Activated CD4-positive, alpha-beta T cell treated with anti-CD3 and anti-CD28 coated beads, Interleukin-10, Interleukin-2, amounts not matched to agents 100 ng/mL and 50 ng/mL, durations not matched to agents 16 hours and 8 hours (primary cell): ENCODE measurements around the gene MOK.
A peak's percentile ranks its signal among the peaks of the same experiment; 100 is the strongest.
"Not testable (repeated sequence)": the region's sequence is repeated elsewhere in the genome, so short reads cannot be mapped to it uniquely, and the experiment has no call there.

Source experiments
- DNase-seq: peaks from one replicate; pipeline ENCODE4 v3.0.0-alpha.2; 2020

MOK gene

DNA sequence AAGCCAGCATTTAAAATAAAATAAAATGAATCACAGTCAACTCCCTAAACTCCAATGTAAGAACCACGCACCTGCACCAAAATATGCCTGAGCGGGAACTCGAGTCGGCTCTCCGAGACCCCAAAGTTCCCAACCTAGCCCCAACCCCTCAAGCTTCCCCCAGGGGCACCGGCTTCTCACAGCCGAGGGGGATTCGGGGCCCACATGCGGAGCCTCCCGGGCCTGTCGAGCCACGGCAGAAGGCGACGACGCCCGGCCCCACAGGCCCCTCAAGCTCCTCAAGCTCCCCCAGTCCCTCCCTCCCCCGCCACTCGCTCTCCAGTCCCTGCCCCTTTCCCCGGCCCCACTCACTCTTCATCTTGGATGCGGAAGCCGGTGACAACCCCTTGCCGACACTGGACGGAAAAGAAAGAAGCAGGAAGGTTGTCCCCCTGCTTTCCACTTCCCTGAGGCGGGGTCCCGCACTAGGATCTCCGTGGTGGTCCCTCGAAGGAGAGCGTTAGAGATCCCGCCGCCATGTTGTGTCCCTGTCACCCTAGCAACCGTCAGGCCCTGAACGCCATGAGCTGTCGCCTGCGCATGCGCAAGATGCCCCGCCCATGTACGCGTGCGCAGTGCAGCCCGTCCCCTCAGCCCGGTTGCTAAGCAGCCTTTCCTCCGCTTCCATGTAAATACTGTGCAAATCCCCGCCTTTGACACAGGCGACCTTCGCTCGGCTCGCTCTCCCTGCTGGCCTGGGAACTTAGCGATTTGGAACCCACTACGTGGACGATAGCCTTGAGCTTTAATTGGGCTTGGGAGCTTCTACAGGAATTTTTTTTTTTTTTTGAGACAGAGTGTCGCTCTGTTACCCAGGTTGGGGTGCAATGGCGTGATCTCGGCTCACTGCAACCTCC lies at the start of gene MOK:
Gene MOK, minus strand, starts transcription at position 554 of the 896 bp plus-strand sequence. Its CDS starts 196 bp downstream, at position 358.
- peak; percentile 98 for DNase-seq

DNA sequence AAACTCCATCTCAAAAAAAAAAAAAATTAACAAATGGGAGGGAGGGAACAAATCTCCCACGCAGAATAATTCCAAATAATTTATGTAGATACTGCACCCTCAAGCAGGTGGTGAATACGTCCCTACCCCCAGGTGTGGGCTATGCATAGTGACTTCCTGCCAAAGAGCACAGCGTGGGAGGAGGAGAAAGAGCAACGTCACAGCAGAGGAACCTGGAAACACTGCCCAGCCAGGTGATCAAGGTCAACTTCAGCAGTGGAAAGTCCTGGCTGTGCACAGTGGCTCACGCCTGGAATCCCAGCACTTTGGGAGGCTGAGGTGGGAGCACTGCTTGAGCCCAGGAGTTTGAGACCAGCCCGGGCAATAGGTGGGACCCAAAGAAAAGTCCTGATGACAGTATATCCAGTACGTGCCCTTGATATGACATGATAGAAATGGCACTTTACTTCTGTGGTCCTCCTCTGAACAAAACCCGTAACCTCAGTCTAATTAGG lies 48.2 kb upstream of the MOK start:
- DNase-seq: no peak

DNA sequence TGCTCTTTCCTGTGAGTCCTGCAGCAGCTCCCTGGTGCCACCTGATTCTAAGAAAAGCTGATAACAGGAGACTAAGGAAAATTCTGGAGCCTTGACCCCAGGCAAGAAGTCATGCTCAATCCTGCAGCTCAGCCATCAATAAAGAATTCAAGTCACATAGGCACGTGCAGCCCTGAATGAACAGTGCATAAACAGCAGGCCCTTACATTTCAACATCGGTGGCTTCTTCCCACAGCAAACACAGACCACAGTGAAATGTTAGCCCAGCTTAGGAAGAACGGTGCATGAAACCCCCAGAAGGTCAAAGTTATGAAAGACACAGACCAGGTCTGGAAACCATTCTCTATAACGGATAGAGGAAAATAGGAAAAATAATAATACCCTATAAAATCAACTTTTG lies 47.2 kb upstream of the MOK start:
- DNase-seq: no peak

DNA sequence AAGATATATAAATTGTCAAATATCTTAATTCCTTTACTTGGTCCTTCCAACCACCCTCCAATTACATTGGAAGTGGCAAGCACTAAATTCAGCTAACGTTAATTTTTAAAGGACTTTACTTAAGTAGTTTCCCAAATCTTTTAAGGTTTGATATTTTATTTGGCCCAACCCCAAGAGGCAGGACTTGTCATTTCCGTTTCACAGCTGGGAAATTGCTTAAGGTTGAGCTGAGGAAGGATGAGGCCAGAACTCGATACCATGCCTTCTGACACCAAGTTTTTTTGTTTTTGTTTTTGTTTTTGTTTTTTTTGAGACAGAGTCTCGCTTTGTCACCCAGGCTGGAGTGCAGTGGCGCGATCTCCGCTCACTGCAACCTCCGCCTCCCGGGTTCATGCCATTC lies 46.6 kb upstream of the MOK start:
- DNase-seq: not testable (repeated sequence)

GRCh38 chr14:102351023-102351422 lies 46.1 kb upstream of the MOK start:
- DNase-seq: no peak

- no peak for DNase-seq
These were observed 43.4 kb upstream of the MOK start for GRCh38 chr14:102348376-102348775.

- no peak for DNase-seq
These were observed 41.7 kb upstream of the MOK start for GRCh38 chr14:102346645-102347044.

GRCh38 chr14:102345232-102345631 lies 40.3 kb upstream of the MOK start:
- no peak for DNase-seq

DNA sequence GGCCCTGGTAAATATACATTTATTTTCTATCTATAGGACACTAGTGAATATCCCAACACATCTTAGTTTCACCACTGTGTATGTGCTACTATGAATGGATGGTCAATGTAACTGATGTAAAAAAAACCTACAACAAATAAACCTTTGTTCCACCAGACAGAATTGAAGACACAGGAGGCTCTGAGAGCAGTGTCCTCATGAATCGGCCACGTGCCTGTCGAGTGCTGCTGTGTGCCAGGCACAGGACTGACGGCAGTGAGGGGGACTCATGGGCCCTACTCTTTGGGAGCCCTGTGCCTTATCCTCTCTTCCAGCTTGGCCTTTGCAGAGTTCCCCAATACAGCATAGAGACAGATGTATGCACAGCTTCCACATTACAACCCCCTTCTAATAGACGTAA lies 39.5 kb upstream of the MOK start:
- no peak for DNase-seq

DNA sequence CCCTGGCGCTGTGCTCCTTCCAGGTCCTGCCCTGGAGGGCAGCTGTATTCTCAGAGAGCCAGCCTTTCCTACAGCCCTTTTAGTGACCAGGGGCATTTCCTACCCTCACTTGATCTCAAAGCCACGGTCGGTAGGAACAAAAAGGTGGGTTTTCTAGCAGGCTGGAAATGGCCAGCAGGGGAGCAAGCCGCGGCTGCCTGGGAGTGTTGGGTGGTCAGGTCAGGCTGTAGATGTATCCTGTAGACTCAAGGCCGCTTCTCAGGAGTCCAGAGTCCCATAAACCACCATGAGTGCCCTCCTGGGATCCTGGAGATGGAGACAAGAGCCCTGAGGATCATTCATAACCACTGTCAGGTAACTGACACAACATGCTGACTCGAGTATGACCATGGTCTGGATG lies 39.1 kb upstream of the MOK start:
- DNase-seq: no peak

- no peak for DNase-seq
These were observed 37.3 kb upstream of the MOK start for GRCh38 chr14:102342238-102342637.

- no peak for DNase-seq
These were observed 36.6 kb upstream of the MOK start for GRCh38 chr14:102341566-102341965.

- no peak for DNase-seq
These were observed 33.8 kb upstream of the MOK start for GRCh38 chr14:102338724-102339123.

GRCh38 chr14:102335163-102335562 lies 30.2 kb upstream of the MOK start:
- no peak for DNase-seq

DNA sequence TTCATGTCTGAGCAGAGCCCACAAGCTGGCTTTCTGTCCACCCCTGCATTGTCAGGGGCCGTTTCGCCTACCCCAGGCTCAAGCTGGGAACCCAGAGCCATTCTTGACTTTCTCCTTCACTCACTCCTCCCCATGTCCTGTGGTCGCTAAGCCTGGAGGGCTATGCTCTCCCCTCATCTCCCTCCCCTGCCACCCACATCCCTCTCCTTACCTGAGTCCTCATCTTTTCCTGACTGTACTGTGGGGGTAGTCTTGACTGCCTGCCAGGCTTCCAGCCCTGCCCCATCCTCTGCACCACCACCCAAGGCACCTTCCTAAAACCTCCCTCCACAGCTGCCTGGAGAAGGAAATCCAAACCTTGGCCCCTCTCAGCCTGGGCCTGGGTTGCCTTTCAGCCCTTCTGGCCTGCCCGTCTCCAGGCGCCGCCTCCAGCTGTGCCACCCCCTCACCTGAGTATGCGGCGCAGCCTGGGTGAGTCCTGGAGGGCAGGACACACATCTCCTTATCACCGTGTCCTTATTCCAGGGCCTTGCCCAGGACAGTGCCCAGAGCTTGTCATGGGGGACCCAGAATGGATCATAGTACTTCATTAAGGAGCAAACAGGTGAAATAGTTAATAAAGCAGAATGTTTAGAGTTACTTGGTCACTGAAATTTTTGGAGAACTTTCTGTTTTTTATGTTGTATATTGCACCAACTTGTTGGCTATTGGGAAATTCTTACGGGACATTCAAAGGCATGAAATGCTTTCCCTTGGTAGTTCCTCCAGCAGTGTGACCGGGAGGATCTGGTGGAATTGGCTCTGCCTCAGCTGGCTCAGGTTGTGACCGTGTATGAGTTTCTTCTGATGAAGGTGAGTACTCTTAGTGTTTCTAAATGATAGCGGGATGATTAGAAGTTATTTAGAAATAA lies 29.1 kb upstream of the MOK start:
- DNase-seq: no peak

- DNase-seq: no peak
These were observed 28.4 kb upstream of the MOK start for GRCh38 chr14:102333390-102333789.

- no peak for DNase-seq
These were observed 25.8 kb upstream of the MOK start for GRCh38 chr14:102330806-102331205.

DNA sequence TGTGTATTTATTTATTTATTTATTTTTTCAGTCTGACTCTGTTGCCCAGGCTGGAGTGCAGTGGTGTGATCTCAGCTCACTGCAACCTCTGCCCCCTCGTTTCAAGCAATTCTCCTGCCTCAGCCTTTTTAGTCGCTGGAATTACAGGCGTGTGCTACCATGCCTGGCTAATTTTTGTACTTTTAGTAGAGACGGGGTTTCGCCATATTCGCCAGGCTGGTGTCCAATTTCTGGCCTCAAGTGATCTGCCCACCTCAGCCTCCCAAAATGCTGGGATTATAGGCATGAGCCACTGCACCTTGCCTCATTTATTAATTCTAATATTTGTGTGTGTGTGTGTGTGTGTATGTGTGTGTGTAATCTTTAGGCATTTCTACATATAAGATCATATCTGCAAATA lies 24.4 kb upstream of the MOK start:
- not testable (repeated sequence) for DNase-seq

GRCh38 chr14:102326583-102326982 lies 21.6 kb upstream of the MOK start:
- DNase-seq: no peak

GRCh38 chr14:102325791-102326345 lies 20.9 kb upstream of the MOK start:
- no peak for DNase-seq

DNA sequence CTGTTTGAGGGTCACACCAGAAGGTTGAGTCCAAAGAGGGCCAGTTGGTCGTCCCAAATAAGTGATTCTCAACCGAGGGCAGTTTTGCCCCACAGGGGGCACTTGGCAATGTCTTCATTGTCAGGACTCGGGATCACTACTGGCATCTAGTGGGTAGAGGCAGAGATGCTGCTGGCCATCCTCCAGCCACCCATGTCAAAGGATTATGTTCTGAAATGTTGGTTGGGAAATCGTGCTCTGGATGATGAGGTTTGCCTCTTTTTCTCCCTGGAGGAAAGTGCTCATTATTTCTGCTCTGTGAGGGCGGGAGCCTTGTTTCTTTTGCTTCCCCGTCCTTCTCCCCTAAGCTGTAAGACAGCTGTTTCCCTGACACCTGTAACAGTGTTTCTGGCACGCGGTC lies 18.1 kb upstream of the MOK start:
- peak; percentile 55 for DNase-seq

GRCh38 chr14:102321456-102322422 lies 16.8 kb upstream of the MOK start:
- DNase-seq: no peak
